ENCODE measurements around the gene CDK5. TPM values are rescaled to one million over a fixed set of nuclear protein-coding genes. Genes with fewer than 3 reads are reported as not detected.

CDK5 gene
- total RNA-seq, 1 experiment from 2014 or later, result 36.9 TPM

DNA sequence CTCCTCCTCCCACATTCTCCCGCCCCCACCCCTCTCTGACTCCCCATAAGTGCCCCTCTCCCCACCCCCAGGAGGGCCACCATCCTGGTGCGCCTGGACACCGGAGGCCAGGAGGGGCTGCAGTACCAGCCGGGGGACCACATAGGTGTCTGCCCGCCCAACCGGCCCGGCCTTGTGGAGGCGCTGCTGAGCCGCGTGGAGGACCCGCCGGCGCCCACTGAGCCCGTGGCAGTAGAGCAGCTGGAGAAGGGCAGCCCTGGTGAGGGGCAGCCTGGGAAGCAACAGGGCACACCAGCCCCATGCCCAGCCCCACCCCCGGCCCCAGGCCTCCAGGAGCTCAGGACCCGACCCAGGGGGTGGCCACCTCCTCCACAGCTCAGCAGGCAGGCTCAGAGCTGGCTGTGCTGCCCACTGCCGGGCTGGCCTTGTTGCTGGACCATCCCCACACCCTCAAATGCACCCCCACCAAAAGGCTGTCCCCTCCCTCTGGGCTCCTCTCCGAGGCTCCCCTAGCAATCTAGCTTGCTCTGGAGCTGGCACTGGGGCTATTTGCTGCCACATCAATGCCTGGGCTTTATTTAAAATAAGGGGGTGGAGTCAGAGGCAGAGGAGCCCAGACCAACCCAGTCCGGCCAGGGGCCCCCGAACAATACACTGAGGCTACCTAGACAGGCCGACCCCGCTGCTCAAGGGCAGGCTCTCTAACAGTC lies 48.2 kb downstream of the CDK5 start:
- DNase-seq, result peak; percentile 86
- no peak overlapping the region for H3K4me3 ChIP-seq (ENCODE audit: insufficient read depth, low read depth, low read length)
- H3K36me3 ChIP-seq (replicated peaks; ENCODE audit: control insufficient read depth, insufficient read depth, low read length), result no peaks in the 10 kb centered on the region
- H3K27me3 ChIP-seq (ENCODE audit: control insufficient read depth, insufficient read depth, low read length), result peaks cover 3% of the 10 kb centered on the region; the same call in 1 of the 2 replicates

- Histone ChIP-seq H3K4me3 (ENCODE audit: insufficient read depth, low read depth, low read length) (peak overlapping the region; percentile 14; the same call in 1 of the 2 replicates), H3K27me3 (ENCODE audit: control insufficient read depth, insufficient read depth, low read length) (no peaks in the 10 kb centered on the region; the same call in 1 of the 2 replicates), H3K36me3 (replicated peaks; ENCODE audit: control insufficient read depth, insufficient read depth, low read length) (no peaks in the 10 kb centered on the region)
- peak; percentile 97 for DNase-seq
Measured at GRCh38 chr7:151008511-151009323, 49.0 kb downstream of the CDK5 start.

DNA sequence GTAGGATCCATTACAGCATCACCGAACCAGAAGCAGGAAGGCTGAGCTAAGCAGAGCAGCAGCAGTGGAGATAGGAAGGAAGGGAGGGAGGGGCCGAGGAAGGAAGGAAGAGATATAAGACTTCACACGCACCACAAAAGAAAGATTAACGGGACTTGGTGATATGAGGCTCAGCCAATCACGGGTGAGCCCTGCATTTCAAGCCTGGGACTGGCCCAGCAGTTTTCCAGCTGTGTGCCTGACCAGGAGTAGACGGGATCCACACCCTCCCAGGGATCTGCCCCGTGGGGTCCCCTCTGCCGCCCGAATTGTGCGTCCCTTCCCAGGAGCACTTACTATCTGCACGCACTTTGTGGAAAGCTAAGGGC lies 49.6 kb downstream of the CDK5 start:
- 0 out of 2 replicates have a peak overlapping the region, but pooled peaks have one; percentile 12 for H3K4me3 ChIP-seq (ENCODE audit: insufficient read depth, low read depth, low read length)
- DNase-seq, result peak; percentile 64
- no peaks in the 10 kb centered on the region for H3K36me3 ChIP-seq (replicated peaks; ENCODE audit: control insufficient read depth, insufficient read depth, low read length)
- no peaks in the 10 kb centered on the region; the same call in 1 of the 2 replicates for H3K27me3 ChIP-seq (ENCODE audit: control insufficient read depth, insufficient read depth, low read length)

DNA sequence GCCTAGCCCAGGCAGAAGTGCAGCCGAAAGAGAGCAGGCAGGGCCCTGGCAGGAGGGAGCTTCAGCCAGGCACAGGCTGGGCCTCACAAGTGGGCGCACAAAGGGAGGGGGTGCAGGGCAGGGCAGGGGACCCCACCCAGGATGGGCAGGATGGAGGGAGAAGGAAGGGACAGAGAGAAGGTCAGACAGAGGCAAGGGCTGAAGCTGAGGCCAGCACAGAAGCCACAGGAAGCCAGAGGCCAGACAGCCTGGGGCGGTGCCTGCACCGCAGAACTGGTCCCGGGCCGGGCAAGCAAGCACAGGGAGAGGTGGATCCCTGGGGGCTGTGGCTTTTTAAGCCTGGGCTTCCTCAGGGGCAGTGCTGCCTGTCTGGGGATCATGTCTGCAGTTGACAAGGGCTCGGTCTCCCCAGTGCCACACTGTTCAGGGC lies 50.2 kb downstream of the CDK5 start:
- Histone ChIP-seq H3K36me3 (replicated peaks; ENCODE audit: control insufficient read depth, insufficient read depth, low read length) (no peaks in the 10 kb centered on the region), H3K27me3 (ENCODE audit: control insufficient read depth, insufficient read depth, low read length) (no peaks in the 10 kb centered on the region; the same call in 1 of the 2 replicates), H3K4me3 (ENCODE audit: insufficient read depth, low read depth, low read length) (no peak overlapping the region)
- DNase-seq, result peak; percentile 53

- Histone ChIP-seq H3K4me3 (ENCODE audit: insufficient read depth, low read depth, low read length) (no peak overlapping the region), H3K27me3 (ENCODE audit: control insufficient read depth, insufficient read depth, low read length) (no peaks in the 10 kb centered on the region), H3K36me3 (replicated peaks; ENCODE audit: control insufficient read depth, insufficient read depth, low read length) (no peaks in the 10 kb centered on the region)
- DNase-seq, result peak; percentile 43
Measured at GRCh38 chr7:151006590-151007300, 51.0 kb downstream of the CDK5 start.

- no peak overlapping the region for H3K4me3 ChIP-seq (ENCODE audit: insufficient read depth, low read depth, low read length)
- H3K36me3 ChIP-seq (replicated peaks; ENCODE audit: control insufficient read depth, insufficient read depth, low read length), result no peaks in the 10 kb centered on the region
- peak; percentile 13 for DNase-seq
- no peaks in the 10 kb centered on the region for H3K27me3 ChIP-seq (ENCODE audit: control insufficient read depth, insufficient read depth, low read length)
Measured at GRCh38 chr7:151005566-151005965, 52.1 kb downstream of the CDK5 start.

Other genes starting within 250 kb of the CDK5 start
- not detected in 2 replicates for gene AOC1, start 205.4 kb downstream of the CDK5 start, total RNA-seq (2014; rRNA removed; shearing (Covaris generic))
- gene KCNH2, start 79.6 kb downstream of the CDK5 start, total RNA-seq (2014; rRNA removed; shearing (Covaris generic)), result 9.3 and 9.5 TPM in 2 replicates
- gene NOS3, start 66.9 kb downstream of the CDK5 start, total RNA-seq (2014; rRNA removed; shearing (Covaris generic)), result 15.5 and 16.5 TPM in 2 replicates
- 1.7 TPM in 2 replicates for gene ATG9B, start 33.4 kb downstream of the CDK5 start, total RNA-seq (2014; rRNA removed; shearing (Covaris generic))
- 26.7 and 29.7 TPM in 2 replicates for gene ABCB8, start 29.4 kb downstream of the CDK5 start, total RNA-seq (2014; rRNA removed; shearing (Covaris generic))
- gene ASIC3, start 9.4 kb downstream of the CDK5 start, total RNA-seq (2014; rRNA removed; shearing (Covaris generic)), result 1.4 and 1.6 TPM in 2 replicates
- 85.7 and 105 TPM in 2 replicates for gene SLC4A2, start 1.7 kb upstream of the CDK5 start, total RNA-seq (2014; rRNA removed; shearing (Covaris generic))
- gene FASTK, start 22.9 kb upstream of the CDK5 start, total RNA-seq (2014; rRNA removed; shearing (Covaris generic)), result 58.4 and 86.3 TPM in 2 replicates
- gene TMUB1, start 25.6 kb upstream of the CDK5 start, total RNA-seq (2014; rRNA removed; shearing (Covaris generic)), result 67.4 and 73.4 TPM in 2 replicates
- 63.3 and 76.0 TPM in 2 replicates for gene AGAP3, start 28.6 kb upstream of the CDK5 start, total RNA-seq (2014; rRNA removed; shearing (Covaris generic))
- gene GBX1, start 109.8 kb upstream of the CDK5 start, total RNA-seq (2014; rRNA removed; shearing (Covaris generic)), result 0.62 TPM in 1 of 2 replicates, not detected in the other
- not detected in 2 replicates for gene ASB10, start 129.4 kb upstream of the CDK5 start, total RNA-seq (2014; rRNA removed; shearing (Covaris generic))
- gene H2BK1, start 152.6 kb upstream of the CDK5 start, total RNA-seq (2014; rRNA removed; shearing (Covaris generic)), result 0.74 TPM in 1 of 2 replicates, not detected in the other
- 47.3 and 48.5 TPM in 2 replicates for gene ABCF2, start 169.3 kb upstream of the CDK5 start, total RNA-seq (2014; rRNA removed; shearing (Covaris generic))
- gene CHPF2, start 174.6 kb upstream of the CDK5 start, total RNA-seq (2014; rRNA removed; shearing (Covaris generic)), result 24.7 and 25.0 TPM in 2 replicates
- 7.2 and 23.6 TPM in 2 replicates for gene SMARCD3, start 190.8 kb upstream of the CDK5 start, total RNA-seq (2014; rRNA removed; shearing (Covaris generic))